Sigmoid colon (tissue), 7 donors: ENCODE data around the gene AP5B1. TPM values are rescaled to one million over a fixed set of nuclear protein-coding genes. Genes with fewer than 3 reads are reported as not detected.
"Not testable (repeated sequence)": the region's sequence is repeated elsewhere in the genome, so short reads cannot be mapped to it uniquely, and the experiment has no call there.

Experiments used
- DNase-seq: peaks from one replicate; pipeline ENCODE4 v3.0.0-alpha.2; 2019
- H3K27ac ChIP-seq, 4 donors: fragments of 200-600 bp; sonication (generic); one replicate each; pipeline ENCODE4 v1.5.1; 2016 to 2019; ENCODE audit warnings: mild to moderate bottlenecking in 1 of 4
- H3K27me3 ChIP-seq, 3 donors: fragments of 200-600 bp; sonication (generic); one replicate each; pipeline ENCODE4 v1.5.1; 2019; ENCODE audit warnings: mild to moderate bottlenecking in 1 of 3
- H3K36me3 ChIP-seq, 4 donors: fragments of 200-600 bp; sonication (generic); one replicate each; pipeline ENCODE4 v1.5.1; 2016 to 2019
- H3K4me1 ChIP-seq, 4 donors: fragments of 200-600 bp; sonication (generic); one replicate each; pipeline ENCODE4 v1.5.1; 2017 to 2019
- H3K4me3 ChIP-seq, 4 donors: fragments of 200-600 bp; sonication (generic); one replicate each; pipeline ENCODE4 v1.5.1; 2017 to 2019; ENCODE audit warnings: mild to moderate bottlenecking in 2 of 4, moderate library complexity in 1 of 4
- H3K9me3 ChIP-seq, 4 donors: fragments of 200-600 bp in 3 of 4; sonication (generic) in 3 of 4; one replicate each; pipeline versions ENCODE4 v1.5.1 to v1.6.1; 2013 to 2019
- EP300 ChIP-seq, 4 donors: sonication (generic); formaldehyde crosslinking; IDR thresholded peaks; one replicate each; pipeline ENCODE4 v1.6.1; 2017; ENCODE audit warnings: antibody characterized with exemption in 4 of 4
- POLR2A ChIP-seq, 2 donors: fragments of 450-650 bp; IDR thresholded peaks; one replicate each; pipeline ENCODE4 v1.6.1; 2016; ENCODE audit warnings: antibody characterized with exemption in 2 of 2, mild to moderate bottlenecking in 2 of 2, moderate library complexity in 2 of 2
- POLR2AphosphoS5 ChIP-seq, 4 donors: sonication (generic); formaldehyde crosslinking; IDR thresholded peaks; one replicate each; pipeline ENCODE4 v1.6.1; 2017; ENCODE audit warnings: antibody characterized with exemption in 4 of 4
- WGBS, 2 donors: extraction: QIAGEN DNeasy Blood & Tissue Kit; methylation state at CpG; one replicate each; pipeline ENCODE4 v1.1.7; 2013; 5-methylcytosine and 5-hydroxymethylcytosine counted together
- intact Hi-C: fragments of 100-400 bp; cut with DNase I; formaldehyde crosslinking; loops from one replicate; pipeline ENCODE4 v1.15.1; 2023
- polyA plus RNA-seq, 3 donors: library from polyadenylated mRNA; stranded (reverse); fragments of 200-250 nt; gene quantifications; one replicate each; pipeline ENCODE4 v1.2.3, GENCODE V29; 2013
- total RNA-seq, 4 donors: library from RNA; depleted of rRNA; stranded (reverse); fragments of >200 nt; gene quantifications; one replicate each; pipeline ENCODE4 v1.1.0, GENCODE V29; 2016
- TF ChIP-seq, protein P1 (sequence below), 4 experiments: fragments of 450-650 bp in 3 of 4; fragments of 200-600 bp in 1 of 4; IDR thresholded peaks; one replicate each; pipeline ENCODE4 v1.5.1; 2016 to 2019; ENCODE audit warnings: antibody characterized with exemption in 4 of 4, mild to moderate bottlenecking in 3 of 4, moderate library complexity in 2 of 4
- donor health status: healthy with polysubstance abuse.
- donor health status: Bipolar disorder and iron deficiency.
- donor health status: healthy.

Gene AP5B1
- total and polyA plus RNA-seq, 7 donors: 6.6 to 14.6 (median 9.0) TPM

DNA sequence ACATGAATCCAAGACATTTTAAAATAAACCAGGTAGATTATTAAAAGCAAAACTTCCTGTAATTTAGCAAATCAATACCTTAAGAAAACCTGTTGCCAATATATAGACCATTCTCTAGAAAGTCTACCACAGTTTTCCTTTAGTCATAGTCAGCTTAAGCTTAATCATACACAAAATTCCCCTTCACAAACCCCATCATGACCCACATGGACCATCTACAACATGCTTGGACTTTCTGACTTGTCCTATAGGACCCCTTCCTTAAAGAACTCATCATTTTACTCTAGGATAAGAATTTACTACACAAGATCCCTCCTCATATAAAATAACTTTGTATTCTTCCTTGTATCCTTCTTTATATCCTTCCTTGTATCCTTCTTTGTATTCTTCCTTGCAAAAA lies 44.0 kb downstream of the AP5B1 start:
- Histone ChIP-seq H3K4me3 (no peak overlapping the region), H3K27ac (no peak overlapping the region), H3K27me3 (no peaks in the 10 kb centered on the region), H3K4me1 (no peaks in the 10 kb centered on the region), H3K9me3 (peaks cover 0 to 2% (median 0%) of the 10 kb centered on the region in 4 donors), H3K36me3 (no peaks in the 10 kb centered on the region)
- TF ChIP-seq POLR2AphosphoS5 (IDR thresholded peaks at IDR 0.05) (no peak), POLR2A (IDR thresholded peaks at IDR 0.05) (no peak), EP300 (IDR thresholded peaks at IDR 0.05) (no peak)
- TF ChIP-seq, protein P1, sequence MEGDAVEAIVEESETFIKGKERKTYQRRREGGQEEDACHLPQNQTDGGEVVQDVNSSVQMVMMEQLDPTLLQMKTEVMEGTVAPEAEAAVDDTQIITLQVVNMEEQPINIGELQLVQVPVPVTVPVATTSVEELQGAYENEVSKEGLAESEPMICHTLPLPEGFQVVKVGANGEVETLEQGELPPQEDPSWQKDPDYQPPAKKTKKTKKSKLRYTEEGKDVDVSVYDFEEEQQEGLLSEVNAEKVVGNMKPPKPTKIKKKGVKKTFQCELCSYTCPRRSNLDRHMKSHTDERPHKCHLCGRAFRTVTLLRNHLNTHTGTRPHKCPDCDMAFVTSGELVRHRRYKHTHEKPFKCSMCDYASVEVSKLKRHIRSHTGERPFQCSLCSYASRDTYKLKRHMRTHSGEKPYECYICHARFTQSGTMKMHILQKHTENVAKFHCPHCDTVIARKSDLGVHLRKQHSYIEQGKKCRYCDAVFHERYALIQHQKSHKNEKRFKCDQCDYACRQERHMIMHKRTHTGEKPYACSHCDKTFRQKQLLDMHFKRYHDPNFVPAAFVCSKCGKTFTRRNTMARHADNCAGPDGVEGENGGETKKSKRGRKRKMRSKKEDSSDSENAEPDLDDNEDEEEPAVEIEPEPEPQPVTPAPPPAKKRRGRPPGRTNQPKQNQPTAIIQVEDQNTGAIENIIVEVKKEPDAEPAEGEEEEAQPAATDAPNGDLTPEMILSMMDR (IDR thresholded peaks at IDR 0.05): no peak
- intact Hi-C loops: no loop called here
- DNase-seq: no peak

DNA sequence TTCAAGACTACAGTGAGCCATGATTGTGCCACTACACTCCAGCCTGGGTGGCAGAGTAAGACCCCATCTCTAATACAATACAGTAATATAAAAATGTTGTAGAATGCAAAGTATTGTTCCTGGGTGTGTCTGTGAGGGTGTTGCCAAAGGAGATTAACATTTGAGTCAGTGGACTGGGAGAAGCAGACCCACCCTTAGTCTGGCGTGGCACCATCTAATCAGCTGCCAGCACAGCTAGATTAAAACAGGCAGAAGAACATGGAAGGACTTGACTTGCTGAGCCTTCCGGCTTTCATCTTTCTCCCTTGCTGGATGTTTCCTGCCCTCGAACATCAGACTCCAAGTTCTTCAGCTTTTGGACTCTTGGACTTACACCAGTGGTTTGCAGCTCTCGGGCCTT lies 45.7 kb downstream of the AP5B1 start:
- H3K9me3 ChIP-seq, H3K4me3 ChIP-seq, H3K27ac ChIP-seq, H3K4me1 ChIP-seq, DNase-seq, H3K27me3 ChIP-seq, H3K36me3 ChIP-seq, intact Hi-C loops: not testable (repeated sequence)
- 77 to 84% methylated on average over 4 of the region's 4 CpGs for WGBS, 2 donors

DNA sequence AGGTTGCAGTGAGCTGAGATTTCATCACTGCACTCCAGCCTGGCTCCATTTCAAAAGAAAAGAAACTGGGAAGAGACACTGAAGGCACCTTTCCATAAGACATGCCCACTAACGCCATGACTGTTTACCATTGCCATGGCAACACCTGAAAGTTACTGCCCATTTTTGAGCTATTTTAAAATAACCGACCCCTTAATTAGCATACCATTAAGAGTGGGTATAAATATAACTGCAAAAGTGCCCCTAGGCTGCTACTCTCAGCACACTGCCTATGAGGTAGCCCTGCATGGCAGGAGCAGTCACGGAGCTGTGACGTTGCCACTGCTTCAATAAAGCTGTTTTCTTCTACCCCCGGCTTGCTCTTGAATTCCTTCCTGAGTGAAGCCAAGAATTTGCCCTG lies 50.3 kb downstream of the AP5B1 start:
- 50 to 73% methylated on average over 5 of the region's 5 CpGs for WGBS, 2 donors
- H3K4me3 ChIP-seq: no peak overlapping the region
- H3K27ac ChIP-seq: no peak overlapping the region
- intact Hi-C loops: no loop called here
- no peaks in the 10 kb centered on the region for H3K4me1 ChIP-seq
- H3K36me3 ChIP-seq: no peaks in the 10 kb centered on the region
- H3K9me3 ChIP-seq: peaks cover 0 to 2% (median 0%) of the 10 kb centered on the region in 4 donors
- no peak for DNase-seq
- no peaks in the 10 kb centered on the region for H3K27me3 ChIP-seq
- TF ChIP-seq EP300 (IDR thresholded peaks at IDR 0.05) (no peak), POLR2A (IDR thresholded peaks at IDR 0.05) (no peak), POLR2AphosphoS5 (IDR thresholded peaks at IDR 0.05) (no peak)
- TF ChIP-seq, protein P1 (IDR thresholded peaks at IDR 0.05): no peak

DNA sequence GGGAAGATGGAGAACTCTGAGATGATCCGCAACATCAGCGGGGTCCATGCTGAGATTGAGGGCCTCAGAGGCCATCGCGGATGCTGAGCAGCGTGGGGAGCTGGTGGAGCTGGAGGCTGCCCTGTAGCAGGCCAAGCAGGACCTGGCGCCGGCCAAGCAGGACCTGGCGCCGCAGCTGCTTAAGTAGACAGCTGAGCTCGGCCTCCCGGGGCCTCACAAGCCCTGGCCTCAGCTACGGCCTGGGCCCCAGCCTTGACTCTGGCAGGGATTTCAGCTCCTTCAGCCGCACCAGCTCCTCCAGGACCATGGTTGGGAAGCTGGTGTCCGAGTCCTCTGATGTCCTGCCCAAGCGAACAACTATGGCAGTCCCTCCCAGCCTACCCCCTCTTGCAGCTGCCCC lies 52.9 kb downstream of the AP5B1 start:
- no peak for DNase-seq
- Histone ChIP-seq H3K27ac (no peak overlapping the region), H3K9me3 (peaks cover 0 to 2% (median 0%) of the 10 kb centered on the region in 4 donors), H3K4me3 (no peak overlapping the region), H3K36me3 (no peaks in the 10 kb centered on the region), H3K4me1 (no peaks in the 10 kb centered on the region), H3K27me3 (no peaks in the 10 kb centered on the region)
- intact Hi-C loops: no loop called here
- TF ChIP-seq POLR2A (IDR thresholded peaks at IDR 0.05) (no peak), EP300 (IDR thresholded peaks at IDR 0.05) (no peak), POLR2AphosphoS5 (IDR thresholded peaks at IDR 0.05) (no peak)
- TF ChIP-seq, protein P1 (IDR thresholded peaks at IDR 0.05): no peak
- 92 to 93% methylated on average over 15 of the region's 15 CpGs for WGBS, 2 donors

DNA sequence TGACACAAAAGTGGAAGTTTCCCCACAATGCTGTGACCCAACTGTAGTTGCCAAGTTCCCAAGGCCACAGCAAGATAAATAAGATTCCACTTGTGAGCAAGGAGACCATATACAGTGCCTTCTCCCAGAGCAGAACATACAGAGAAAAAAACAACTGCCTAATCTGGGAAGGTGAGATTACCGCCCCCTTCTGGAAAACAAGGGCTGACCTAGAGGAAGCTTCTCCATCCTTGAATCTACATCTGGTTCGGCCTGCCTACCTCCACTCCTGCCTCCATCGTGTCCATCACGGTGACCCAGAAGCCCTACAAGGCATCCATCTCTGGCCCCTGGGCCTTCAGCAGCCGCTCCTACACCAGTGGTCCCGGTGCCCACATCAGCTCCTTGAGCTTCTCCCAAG lies 54.1 kb downstream of the AP5B1 start:
- WGBS, 2 donors: 77 to 83% methylated on average over 6 of the region's 6 CpGs
- Histone ChIP-seq H3K4me1 (no peaks in the 10 kb centered on the region), H3K27me3 (no peaks in the 10 kb centered on the region), H3K36me3 (no peaks in the 10 kb centered on the region), H3K9me3 (no peaks in the 10 kb centered on the region), H3K4me3 (no peak overlapping the region), H3K27ac (no peak overlapping the region)
- no peak for DNase-seq
- TF ChIP-seq EP300 (IDR thresholded peaks at IDR 0.05) (no peak), POLR2A (IDR thresholded peaks at IDR 0.05) (no peak), POLR2AphosphoS5 (IDR thresholded peaks at IDR 0.05) (no peak)
- TF ChIP-seq, protein P1 (IDR thresholded peaks at IDR 0.05): no peak
- intact Hi-C loops: no loop called here

Other genes starting within 250 kb of the AP5B1 start
- gene LTBP3, start 222.6 kb downstream of the AP5B1 start, total RNA-seq: 100 to 1,000 TPM in 2 of 4 donors, 10 to 100 TPM in 2; 79.6 to 268 (median 117) TPM
- gene LTBP3, start 222.6 kb downstream of the AP5B1 start, polyA plus RNA-seq: 10 to 100 TPM in 1 of 3 donors, 1 to 10 TPM in 2; 3.9 to 34.0 (median 9.6) TPM
- 10 to 100 TPM; 24.9 to 61.0 (median 58.5) TPM for gene ZNRD2, start 210.5 kb downstream of the AP5B1 start, total RNA-seq
- 10 to 100 TPM; 30.7 to 52.6 (median 36.6) TPM for gene ZNRD2, start 210.5 kb downstream of the AP5B1 start, polyA plus RNA-seq
- gene FAM89B, start 208.4 kb downstream of the AP5B1 start, total RNA-seq: 10 to 100 TPM; 61.2 to 96.7 (median 91.6) TPM
- 10 to 100 TPM; 34.0 to 63.3 (median 38.4) TPM for gene FAM89B, start 208.4 kb downstream of the AP5B1 start, polyA plus RNA-seq
- 100 to 1,000 TPM; 148 to 366 (median 194) TPM for gene EHBP1L1, start 204.9 kb downstream of the AP5B1 start, total RNA-seq
- gene EHBP1L1, start 204.9 kb downstream of the AP5B1 start, polyA plus RNA-seq: 10 to 100 TPM; 31.2 to 71.2 (median 71.2) TPM
- under 1 TPM in 2 of 4 donors, not detected in 2; 0.54 to 0.71 TPM for gene KCNK7, start 185.2 kb downstream of the AP5B1 start, total RNA-seq
- 1 to 10 TPM in 1 of 3 donors, not detected in 2; 1.4 TPM for gene KCNK7, start 185.2 kb downstream of the AP5B1 start, polyA plus RNA-seq
- 10 to 100 TPM; 18.5 to 52.1 (median 26.3) TPM for gene MAP3K11, start 166.8 kb downstream of the AP5B1 start, total RNA-seq
- 10 to 100 TPM; 48.6 to 71.2 (median 71.0) TPM for gene MAP3K11, start 166.8 kb downstream of the AP5B1 start, polyA plus RNA-seq
- gene PCNX3, start 165.2 kb downstream of the AP5B1 start, total RNA-seq: 10 to 100 TPM; 10.7 to 21.3 (median 14.3) TPM
- 10 to 100 TPM in 1 of 3 donors, 1 to 10 TPM in 2; 6.0 to 35.0 (median 6.6) TPM for gene PCNX3, start 165.2 kb downstream of the AP5B1 start, polyA plus RNA-seq
- 10 to 100 TPM; 19.9 to 30.7 (median 28.2) TPM for gene SIPA1, start 142.9 kb downstream of the AP5B1 start, total RNA-seq
- gene SIPA1, start 142.9 kb downstream of the AP5B1 start, polyA plus RNA-seq: 10 to 100 TPM; 20.3 to 53.6 (median 34.8) TPM
- gene RELA, start 118.1 kb downstream of the AP5B1 start, total RNA-seq: 10 to 100 TPM; 36.4 to 62.6 (median 46.9) TPM
- gene RELA, start 118.1 kb downstream of the AP5B1 start, polyA plus RNA-seq: 10 to 100 TPM; 33.6 to 45.6 (median 37.5) TPM
- gene KAT5, start 68.7 kb downstream of the AP5B1 start, total RNA-seq: 10 to 100 TPM; 58.4 to 92.7 (median 74.7) TPM
- 10 to 100 TPM; 51.1 to 81.0 (median 53.9) TPM for gene KAT5, start 68.7 kb downstream of the AP5B1 start, polyA plus RNA-seq
- gene RNASEH2C, start 60.2 kb downstream of the AP5B1 start, total RNA-seq: 100 to 1,000 TPM; 120 to 168 (median 146) TPM
- gene RNASEH2C, start 60.2 kb downstream of the AP5B1 start, polyA plus RNA-seq: 10 to 100 TPM; 45.6 to 68.1 (median 55.7) TPM
- not detected for gene OVOL1, start 6.1 kb upstream of the AP5B1 start, total RNA-seq
- gene OVOL1, start 6.1 kb upstream of the AP5B1 start, polyA plus RNA-seq: 10 to 100 TPM; 16.6 to 30.0 (median 22.7) TPM
- 1 to 10 TPM in 1 of 4 donors, under 1 TPM in 3; 0.27 to 1.2 (median 0.63) TPM for gene SNX32, start 53.0 kb upstream of the AP5B1 start, total RNA-seq
- 1 to 10 TPM in 1 of 3 donors, under 1 TPM in 1, not detected in 1; 0.69 to 1.5 TPM for gene SNX32, start 53.0 kb upstream of the AP5B1 start, polyA plus RNA-seq
- gene CFL1, start 77.2 kb upstream of the AP5B1 start, total RNA-seq: 100 to 1,000 TPM; 428 to 506 (median 487) TPM
- 1,000 to 10,000 TPM; 1,456 to 2,165 (median 1,757) TPM for gene CFL1, start 77.2 kb upstream of the AP5B1 start, polyA plus RNA-seq
- 10 to 100 TPM; 42.1 to 54.2 (median 45.2) TPM for gene MUS81, start 79.5 kb upstream of the AP5B1 start, total RNA-seq
- 10 to 100 TPM; 33.5 to 61.8 (median 36.0) TPM for gene MUS81, start 79.5 kb upstream of the AP5B1 start, polyA plus RNA-seq
- 100 to 1,000 TPM in 2 of 4 donors, 10 to 100 TPM in 2; 71.7 to 120 (median 97.3) TPM for gene EFEMP2, start 91.8 kb upstream of the AP5B1 start, total RNA-seq
- 10 to 100 TPM in 2 of 3 donors, 1 to 10 TPM in 1; 8.6 to 24.0 (median 19.4) TPM for gene EFEMP2, start 91.8 kb upstream of the AP5B1 start, polyA plus RNA-seq
- gene CTSW, start 98.9 kb upstream of the AP5B1 start, total RNA-seq: under 1 TPM in 1 of 4 donors, not detected in 3; 0.82 TPM
- 1 to 10 TPM in 2 of 3 donors, not detected in 1; 2.3 to 3.1 TPM for gene CTSW, start 98.9 kb upstream of the AP5B1 start, polyA plus RNA-seq
- gene FIBP, start 107.5 kb upstream of the AP5B1 start, total RNA-seq: 10 to 100 TPM; 37.5 to 60.7 (median 48.6) TPM
- gene FIBP, start 107.5 kb upstream of the AP5B1 start, polyA plus RNA-seq: 10 to 100 TPM; 54.4 to 66.1 (median 58.3) TPM
- 10 to 100 TPM; 57.1 to 73.6 (median 67.6) TPM for gene CCDC85B, start 109.7 kb upstream of the AP5B1 start, total RNA-seq
- 10 to 100 TPM in 2 of 3 donors, 1 to 10 TPM in 1; 4.2 to 31.6 (median 13.2) TPM for gene CCDC85B, start 109.7 kb upstream of the AP5B1 start, polyA plus RNA-seq
- 10 to 100 TPM in 1 of 4 donors, 1 to 10 TPM in 1, under 1 TPM in 1, not detected in 1; 0.36 to 12.4 (median 2.8) TPM for gene FOSL1, start 119.4 kb upstream of the AP5B1 start, total RNA-seq
- 1 to 10 TPM; 1.6 to 3.6 (median 2.9) TPM for gene FOSL1, start 119.4 kb upstream of the AP5B1 start, polyA plus RNA-seq
- gene C11orf68, start 138.1 kb upstream of the AP5B1 start, total RNA-seq: 10 to 100 TPM; 22.1 to 36.3 (median 23.9) TPM
- gene C11orf68, start 138.1 kb upstream of the AP5B1 start, polyA plus RNA-seq: 10 to 100 TPM; 23.4 to 26.1 (median 24.0) TPM
- 100 to 1,000 TPM in 1 of 4 donors, 10 to 100 TPM in 3; 58.9 to 115 (median 79.2) TPM for gene DRAP1, start 138.4 kb upstream of the AP5B1 start, total RNA-seq
- 10 to 100 TPM; 61.5 to 87.1 (median 77.5) TPM for gene DRAP1, start 138.4 kb upstream of the AP5B1 start, polyA plus RNA-seq
- gene TSGA10IP, start 164.5 kb upstream of the AP5B1 start, total RNA-seq: under 1 TPM in 1 of 4 donors, not detected in 3; 0.49 TPM
- not detected for gene TSGA10IP, start 164.5 kb upstream of the AP5B1 start, polyA plus RNA-seq
- gene SART1, start 180.8 kb upstream of the AP5B1 start, total RNA-seq: 10 to 100 TPM; 33.8 to 38.8 (median 37.0) TPM
- gene SART1, start 180.8 kb upstream of the AP5B1 start, polyA plus RNA-seq: 10 to 100 TPM; 22.2 to 50.0 (median 26.4) TPM
- gene EIF1AD, start 221.2 kb upstream of the AP5B1 start, total RNA-seq: 10 to 100 TPM; 19.4 to 23.9 (median 21.1) TPM
- gene EIF1AD, start 221.2 kb upstream of the AP5B1 start, polyA plus RNA-seq: 10 to 100 TPM; 13.8 to 26.0 (median 14.3) TPM
- 10 to 100 TPM; 40.4 to 76.4 (median 50.5) TPM for gene BANF1, start 221.5 kb upstream of the AP5B1 start, total RNA-seq
- gene BANF1, start 221.5 kb upstream of the AP5B1 start, polyA plus RNA-seq: 100 to 1,000 TPM; 113 to 150 (median 130) TPM
- not detected for gene CST6, start 231.0 kb upstream of the AP5B1 start, total RNA-seq
- gene CST6, start 231.0 kb upstream of the AP5B1 start, polyA plus RNA-seq: 1 to 10 TPM in 1 of 3 donors, under 1 TPM in 1, not detected in 1; 0.10 to 1.2 TPM
- not detected for gene CATSPER1, start 245.5 kb upstream of the AP5B1 start, total RNA-seq
- gene CATSPER1, start 245.5 kb upstream of the AP5B1 start, polyA plus RNA-seq: under 1 TPM in 1 of 3 donors, not detected in 2; 0.06 TPM